K562 (cell line): ENCODE data around the gene CUL4B. TPM values are rescaled to one million over a fixed set of nuclear protein-coding genes. Genes with fewer than 3 reads are reported as not detected.

ENCODE experiments used
- ATAC-seq: fragments of 200-7000 bp; cut with Tn5 transposase; 3 replicates; pipeline ENCODE4 v1.9.1; 2020; ENCODE audit warnings: moderate library complexity
- BruUV-seq: library from RNA; stranded (reverse); fragments of 400-500 nt; replicated peaks from 2 replicates; lab custom pipeline; 2021; lab: Mats Ljungman, UMichigan
- CTCF ChIA-PET: fragments of 300-600 bp; formaldehyde crosslinking; extraction: SDS; loops from one replicate; lab custom pipeline; 2021; ENCODE audit warnings: low intra/inter-chr PET ratio; lab: Yijun Ruan, JAX
- POLR2A ChIA-PET: fragments of 300-600, 350-650 bp; sonication (Branson Sonifier 250); formaldehyde crosslinking; extraction: SDS; loops from one replicate; lab custom pipeline; 2021; ENCODE audit warnings: antibody characterized with exemption, inconsistent platforms; lab: Yijun Ruan, JAX
- DNase-seq, 4 experiments: peaks; one replicate each; pipeline versions ENCODE4 v3.0.0 to v3.0.0-alpha.2; 2011 to 2018; ENCODE audit warnings: low spot score in 3 of 4, mixed read lengths in 3 of 4; ENCODE audit errors: extremely low read depth in 1 of 4
- FAIRE-seq: peaks from 2 replicates; lab custom pipeline; 2011; peaks lifted over from hg19 to GRCh38; lab: Jason Lieb, UNC
- H2AFZ ChIP-seq: 2 replicates; pipeline ENCODE4 v1.6.0; 2011; ENCODE audit warnings: low read depth, low read length, control low read depth, inconsistent platforms
- H3K27ac ChIP-seq: fragments of 200-600 bp; 3 replicates; pipeline ENCODE4 v1.8.0; 2011; ENCODE audit warnings: low read depth, mild to moderate bottlenecking, control low read depth, inconsistent platforms, low read length, moderate library complexity, mixed read lengths; ENCODE audit errors: extremely low read depth
- H3K27me3 ChIP-seq, 2 experiments: fragments of 300-600 bp in 1 of 2; 2 replicates in 1 of 2; 3 replicates in 1 of 2; pipeline versions ENCODE4 v1.6.0 to v1.8.0; 2011; ENCODE audit warnings: inconsistent platforms in 2 of 2, low read length in 2 of 2, mild to moderate bottlenecking in 1 of 2, mixed read lengths in 1 of 2, moderate library complexity in 1 of 2; ENCODE audit not compliant: control insufficient read depth in 2 of 2, insufficient read depth in 2 of 2
- H3K36me3 ChIP-seq: fragments of 300-600 bp; 3 replicates; pipeline ENCODE4 v1.8.0; 2011; ENCODE audit warnings: mild to moderate bottlenecking, low read length, inconsistent platforms; ENCODE audit not compliant: control insufficient read depth, insufficient read depth
- H3K4me1 ChIP-seq, 2 experiments: fragments of 200-600 bp in 1 of 2; replicated peaks in 1 of 2; 2 replicates in 1 of 2; 3 replicates in 1 of 2; pipeline versions ENCODE4 v1.5.1 to v1.8.0; 2011; ENCODE audit warnings: inconsistent platforms in 2 of 2, low read length in 2 of 2, mild to moderate bottlenecking in 1 of 2, mixed read lengths in 1 of 2, moderate library complexity in 1 of 2; ENCODE audit not compliant: control insufficient read depth in 2 of 2, insufficient read depth in 2 of 2
- H3K4me2 ChIP-seq: 2 replicates; pipeline ENCODE4 v1.6.1; 2011; ENCODE audit warnings: low read length, control low read depth, inconsistent platforms, mixed read lengths; ENCODE audit not compliant: insufficient read depth
- H3K4me3 ChIP-seq: fragments of 200-600 bp; sonication (generic), shearing (Covaris generic); 2 replicates; pipeline ENCODE4 v1.5.1; 2016; ENCODE audit warnings: control low read depth, inconsistent platforms
- H3K79me2 ChIP-seq: fragments of 200-600 bp; 3 replicates; pipeline ENCODE4 v1.8.0; 2011; ENCODE audit warnings: low read length, inconsistent platforms; ENCODE audit not compliant: control insufficient read depth, insufficient read depth
- H3K9ac ChIP-seq, 2 experiments: 2 replicates each; pipeline versions ENCODE4 v1.6.0 to v1.6.1; 2011; ENCODE audit warnings: low read depth in 2 of 2, low read length in 2 of 2, control low read depth in 1 of 2, inconsistent platforms in 1 of 2, mild to moderate bottlenecking in 1 of 2, mixed read lengths in 1 of 2; ENCODE audit not compliant: insufficient read depth in 1 of 2
- H3K9me1 ChIP-seq: one replicate; pipeline ENCODE4 v1.6.0; 2011; ENCODE audit warnings: inconsistent platforms, mild to moderate bottlenecking, low read length, moderate library complexity; ENCODE audit not compliant: control insufficient read depth, insufficient read depth
- H3K9me3 ChIP-seq: replicated peaks from 2 replicates; pipeline ENCODE4 v1.5.1; 2011; ENCODE audit warnings: low read depth, low read length, inconsistent platforms; ENCODE audit not compliant: control insufficient read depth, insufficient read depth
- H4K20me1 ChIP-seq: replicated peaks from 2 replicates; pipeline ENCODE4 v1.6.1; 2011; ENCODE audit warnings: low read length, inconsistent platforms, mixed read lengths; ENCODE audit not compliant: control insufficient read depth, insufficient read depth
- CAMTA2 ChIP-seq: fragments of 250-450 bp; sonication (Bioruptor Pico); conservative IDR thresholded peaks from 2 replicates; pipeline ENCODE4 v1.5.1; 2022
- EWSR1 ChIP-seq: fragments of 450-650 bp; IDR thresholded peaks from 2 replicates; pipeline ENCODE4 v1.6.1; 2018; ENCODE audit warnings: borderline replicate concordance, mild to moderate bottlenecking, low read depth, moderate library complexity; ENCODE audit not compliant: partially characterized antibody
- KAT2B ChIP-seq: IDR thresholded peaks from one replicate; pipeline ENCODE4 v1.6.1; 2012; ENCODE audit warnings: low read depth, mild to moderate bottlenecking, control low read depth, inconsistent platforms, low read length, moderate library complexity
- SREBF1 ChIP-seq: fragments of 150-350 bp; IDR thresholded peaks from 2 replicates; pipeline ENCODE4 v1.6.1; 2014; ENCODE audit warnings: antibody characterized with exemption, low read depth, low read length, borderline replicate concordance
- TAF9B ChIP-seq: fragments of 450-650 bp; IDR thresholded peaks from 2 replicates; pipeline ENCODE4 v1.6.1; 2018; ENCODE audit warnings: mild to moderate bottlenecking; ENCODE audit not compliant: partially characterized antibody
- ZNF436 ChIP-seq: fragments of 250-450, 450-650 bp; sonication (Bioruptor Pico); formaldehyde crosslinking; IDR thresholded peaks from 2 replicates; pipeline ENCODE4 v1.7.0; 2020; ENCODE audit warnings: mild to moderate bottlenecking
- ZZZ3 ChIP-seq: fragments of 450-650 bp; IDR thresholded peaks from 2 replicates; pipeline ENCODE4 v1.6.1; 2016; ENCODE audit warnings: antibody characterized with exemption, mild to moderate bottlenecking, moderate library complexity
- WGBS: fragments of 100-300 bp; shearing (Covaris generic); methylation state at CpG from one replicate; pipeline ENCODE4 v1.1.6; 2016; ENCODE audit warnings: low coverage, mixed read lengths; ENCODE audit not compliant: insufficient coverage; ENCODE audit errors: missing lambda C conversion rate; 5-methylcytosine and 5-hydroxymethylcytosine counted together
- in situ Hi-C: fragments of 300-500 bp; cut with MboI; formaldehyde crosslinking; loops from 4 replicates; pipeline ENCODE4 v1.15.0; 2018; ENCODE audit warnings: inconsistent platforms, mixed read lengths
- intact Hi-C: fragments of 100-400 bp; cut with micrococcal nuclease; formaldehyde crosslinking; loops from 2 replicates; pipeline ENCODE4 v1.14.2; 2022
- polyA plus RNA-seq, 8 experiments: library from polyadenylated mRNA; depleted of rRNA in 4 of 8; stranded (reverse) in 5 of 8; unstranded in 3 of 8; fragments of >200 nt; fragmentation: Nextera tagmentation in 2 of 8; fragmentation: Illumina TruSeq in 1 of 8; extraction: Ambion mirVana in 2 of 8; extraction: Trizol in 1 of 8; gene quantifications; 2 replicates each; pipeline versions ENCODE4 v1.2.1 to v1.2.3, GENCODE V29; 2011 to 2014; ENCODE audit warnings: inconsistent platforms in 1 of 8, missing spikeins in 1 of 8
- total RNA-seq, 7 experiments: library from RNA; depleted of rRNA in 6 of 7; stranded (reverse); fragments of >200 nt in 6 of 7; fragmentation: Illumina TruSeq in 2 of 7; extraction: Trizol in 2 of 7; gene quantifications; 2 replicates each; pipeline versions ENCODE4 v1.2.1 to v1.2.3, GENCODE V29; 2011 to 2021; ENCODE audit warnings: low replicate concordance in 1 of 7
- TF ChIP-seq, protein P1 (sequence below): fragments of 450-650 bp; formaldehyde crosslinking; IDR thresholded peaks from 2 replicates; pipeline ENCODE4 v1.4.0; 2022; ENCODE audit warnings: missing genetic modification characterization
- TF ChIP-seq, protein P2 (sequence below), 2 experiments: fragments of 450-650 bp in 1 of 2; sonication (generic) in 1 of 2; formaldehyde crosslinking in 1 of 2; IDR thresholded peaks; 2 replicates each; pipeline versions ENCODE4 v1.7.1 to v1.9.0; 2016 to 2022; ENCODE audit warnings: inconsistent platforms in 1 of 2, mild to moderate bottlenecking in 1 of 2, missing genetic modification reagents in 1 of 2
- TF ChIP-seq, protein P3 (sequence below): sonication (generic); formaldehyde crosslinking; IDR thresholded peaks from 2 replicates; pipeline ENCODE4 v1.8.1; 2022; ENCODE audit warnings: missing genetic modification reagents

CUL4B gene
- total and polyA plus RNA-seq, 9 of the 15 experiments (the other 6 are each of a cell fraction or from before 2014, with no cell fraction given): 15.0 to 41.7 (median 37.5) TPM

DNA sequence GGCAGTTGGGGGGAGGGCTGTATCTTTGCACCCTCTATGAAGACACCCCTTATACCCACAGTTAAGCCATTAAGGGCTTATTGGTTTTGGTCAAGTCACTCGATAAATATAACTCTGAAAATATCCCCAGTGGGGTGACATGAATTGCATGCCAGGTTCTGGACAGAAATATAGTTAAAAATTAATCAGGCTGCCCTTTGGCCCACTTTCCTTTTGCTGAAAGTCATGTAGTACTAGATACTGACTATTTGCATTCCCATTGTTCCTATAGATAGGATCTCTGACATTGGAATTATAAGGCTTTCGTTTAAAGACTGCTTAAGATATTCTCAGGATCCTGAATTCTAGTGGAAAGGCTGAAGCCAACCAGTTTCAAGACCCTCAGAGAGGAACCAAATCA lies 48.1 kb downstream of the CUL4B start:
- Histone ChIP-seq H3K27ac (no peak overlapping the region), H3K9me3 (no peaks in the 10 kb centered on the region), H3K4me2 (no peak overlapping the region), H3K4me1 (no peaks in the 10 kb centered on the region; a peak in 1 of 5 replicates), H3K9me1 (no peaks in the 10 kb centered on the region), H3K27me3 (no peaks in the 10 kb centered on the region), H4K20me1 (no peaks in the 10 kb centered on the region), H3K79me2 (no peaks in the 10 kb centered on the region), H2AFZ (no peak overlapping the region), H3K4me3 (no peak overlapping the region), H3K9ac (no peak overlapping the region), H3K36me3 (no peaks in the 10 kb centered on the region)
- no TSS peak for BruUV-seq
- intact Hi-C loops: loop anchor here (5.0 kb wide), 1 partner anchor 260 kb away; no protein-coding TSS in a partner anchor
- ChIA-PET POLR2A (no interaction called here), CTCF (no interaction called here)
- 5% methylated on average over 2 of the region's 2 CpGs for WGBS
- DNase-seq: no peak
- in situ Hi-C loops: loop anchor here (5.0 kb wide), 1 partner anchor 150 kb away; no protein-coding TSS in a partner anchor
- ATAC-seq: no peak
- no peak for FAIRE-seq
- TF ChIP-seq ZNF436 (CRISPR knock-in tag): no peak
- TF ChIP-seq, protein P1, sequence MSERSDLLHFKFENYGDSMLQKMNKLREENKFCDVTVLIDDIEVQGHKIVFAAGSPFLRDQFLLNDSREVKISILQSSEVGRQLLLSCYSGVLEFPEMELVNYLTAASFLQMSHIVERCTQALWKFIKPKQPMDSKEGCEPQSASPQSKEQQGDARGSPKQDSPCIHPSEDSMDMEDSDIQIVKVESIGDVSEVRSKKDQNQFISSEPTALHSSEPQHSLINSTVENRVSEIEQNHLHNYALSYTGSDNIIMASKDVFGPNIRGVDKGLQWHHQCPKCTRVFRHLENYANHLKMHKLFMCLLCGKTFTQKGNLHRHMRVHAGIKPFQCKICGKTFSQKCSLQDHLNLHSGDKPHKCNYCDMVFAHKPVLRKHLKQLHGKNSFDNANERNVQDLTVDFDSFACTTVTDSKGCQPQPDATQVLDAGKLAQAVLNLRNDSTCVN (CRISPR knock-in tag): no peak
- no peak for TF ChIP-seq CAMTA2
- TF ChIP-seq KAT2B: no peak
- no peak for TF ChIP-seq EWSR1
- TF ChIP-seq, protein P2, sequence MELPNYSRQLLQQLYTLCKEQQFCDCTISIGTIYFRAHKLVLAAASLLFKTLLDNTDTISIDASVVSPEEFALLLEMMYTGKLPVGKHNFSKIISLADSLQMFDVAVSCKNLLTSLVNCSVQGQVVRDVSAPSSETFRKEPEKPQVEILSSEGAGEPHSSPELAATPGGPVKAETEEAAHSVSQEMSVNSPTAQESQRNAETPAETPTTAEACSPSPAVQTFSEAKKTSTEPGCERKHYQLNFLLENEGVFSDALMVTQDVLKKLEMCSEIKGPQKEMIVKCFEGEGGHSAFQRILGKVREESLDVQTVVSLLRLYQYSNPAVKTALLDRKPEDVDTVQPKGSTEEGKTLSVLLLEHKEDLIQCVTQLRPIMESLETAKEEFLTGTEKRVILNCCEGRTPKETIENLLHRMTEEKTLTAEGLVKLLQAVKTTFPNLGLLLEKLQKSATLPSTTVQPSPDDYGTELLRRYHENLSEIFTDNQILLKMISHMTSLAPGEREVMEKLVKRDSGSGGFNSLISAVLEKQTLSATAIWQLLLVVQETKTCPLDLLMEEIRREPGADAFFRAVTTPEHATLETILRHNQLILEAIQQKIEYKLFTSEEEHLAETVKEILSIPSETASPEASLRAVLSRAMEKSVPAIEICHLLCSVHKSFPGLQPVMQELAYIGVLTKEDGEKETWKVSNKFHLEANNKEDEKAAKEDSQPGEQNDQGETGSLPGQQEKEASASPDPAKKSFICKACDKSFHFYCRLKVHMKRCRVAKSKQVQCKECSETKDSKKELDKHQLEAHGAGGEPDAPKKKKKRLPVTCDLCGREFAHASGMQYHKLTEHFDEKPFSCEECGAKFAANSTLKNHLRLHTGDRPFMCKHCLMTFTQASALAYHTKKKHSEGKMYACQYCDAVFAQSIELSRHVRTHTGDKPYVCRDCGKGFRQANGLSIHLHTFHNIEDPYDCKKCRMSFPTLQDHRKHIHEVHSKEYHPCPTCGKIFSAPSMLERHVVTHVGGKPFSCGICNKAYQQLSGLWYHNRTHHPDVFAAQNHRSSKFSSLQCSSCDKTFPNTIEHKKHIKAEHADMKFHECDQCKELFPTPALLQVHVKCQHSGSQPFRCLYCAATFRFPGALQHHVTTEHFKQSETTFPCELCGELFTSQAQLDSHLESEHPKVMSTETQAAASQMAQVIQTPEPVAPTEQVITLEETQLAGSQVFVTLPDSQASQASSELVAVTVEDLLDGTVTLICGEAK (IDR thresholded peaks at IDR 0.05): no peak
- TF ChIP-seq, protein P2 (CRISPR knock-in tag; IDR thresholded peaks at IDR 0.05): no peak
- TF ChIP-seq TAF9B: no peak
- TF ChIP-seq ZZZ3: no peak
- TF ChIP-seq SREBF1: no peak
- TF ChIP-seq, protein P3, sequence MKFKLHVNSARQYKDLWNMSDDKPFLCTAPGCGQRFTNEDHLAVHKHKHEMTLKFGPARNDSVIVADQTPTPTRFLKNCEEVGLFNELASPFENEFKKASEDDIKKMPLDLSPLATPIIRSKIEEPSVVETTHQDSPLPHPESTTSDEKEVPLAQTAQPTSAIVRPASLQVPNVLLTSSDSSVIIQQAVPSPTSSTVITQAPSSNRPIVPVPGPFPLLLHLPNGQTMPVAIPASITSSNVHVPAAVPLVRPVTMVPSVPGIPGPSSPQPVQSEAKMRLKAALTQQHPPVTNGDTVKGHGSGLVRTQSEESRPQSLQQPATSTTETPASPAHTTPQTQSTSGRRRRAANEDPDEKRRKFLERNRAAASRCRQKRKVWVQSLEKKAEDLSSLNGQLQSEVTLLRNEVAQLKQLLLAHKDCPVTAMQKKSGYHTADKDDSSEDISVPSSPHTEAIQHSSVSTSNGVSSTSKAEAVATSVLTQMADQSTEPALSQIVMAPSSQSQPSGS (CRISPR knock-in tag): no peak
